GM10248 (cell line): ENCODE results near the gene SPAG9.
"Not testable (repeated sequence)": the region's sequence is repeated elsewhere in the genome, so short reads cannot be mapped to it uniquely, and the experiment has no call there.

Experiments used
- CTCF ChIA-PET: fragments of 300-600 bp; sonication (Branson Sonifier 250); formaldehyde crosslinking; extraction: SDS; loops from one replicate; lab custom pipeline; 2021; ENCODE audit warnings: antibody characterized with exemption; lab: Yijun Ruan, JAX
- POLR2A ChIA-PET: fragments of 350-650 bp; sonication (Branson Sonifier 250); formaldehyde crosslinking; extraction: SDS; loops from one replicate; lab custom pipeline; 2020; ENCODE audit warnings: antibody characterized with exemption; lab: Yijun Ruan, JAX
- DNase-seq: peaks from one replicate; pipeline ENCODE4 v3.0.0; 2012; ENCODE audit errors: extremely low spot score
- CTCF ChIP-seq: IDR thresholded peaks from 2 replicates; pipeline ENCODE4 v1.5.1; 2012; ENCODE audit warnings: mild to moderate bottlenecking, low read depth; ENCODE audit errors: extremely low read depth, missing control alignments, control extremely low read depth

Gene SPAG9

GRCh38 chr17:51083981-51084380 lies 36.7 kb downstream of the SPAG9 start:
- DNase-seq, result no peak
- POLR2A ChIA-PET, result no interaction called here
- no peak for TF ChIP-seq CTCF
- CTCF ChIA-PET, result interaction anchor here (0.9 kb wide), 1 partner anchor 9 kb away, joined by 3 read pairs; no protein-coding TSS in a partner anchor

- CTCF ChIA-PET, result interaction anchor here (0.9 kb wide), 1 partner anchor 9 kb away, joined by 3 read pairs; no protein-coding TSS in a partner anchor
- DNase-seq, POLR2A ChIA-PET: not testable (repeated sequence)
Observed at GRCh38 chr17:51083364-51083763, 37.3 kb downstream of the SPAG9 start.

- TF ChIP-seq CTCF, result no peak
- POLR2A ChIA-PET, result no interaction called here
- CTCF ChIA-PET, result interaction anchor here (1.2 to 2.2 kb wide), 2 partner anchors 23 to 74 kb away, joined by 5 to 7 read pairs; partner anchors contain the start of gene NME1
- DNase-seq, result no peak
Observed at GRCh38 chr17:51079049-51079448, 41.6 kb downstream of the SPAG9 start.

- no peak for DNase-seq
- ChIA-PET CTCF (interaction anchor here (1.2 to 2.2 kb wide), 4 partner anchors 8 to 75 kb away, joined by 3 to 7 read pairs (median 5); partner anchors contain the start of gene NME1), POLR2A (no interaction called here)
- TF ChIP-seq CTCF, result no peak
Observed at GRCh38 chr17:51078009-51078592, 42.6 kb downstream of the SPAG9 start.

GRCh38 chr17:51076821-51077220 lies 43.8 kb downstream of the SPAG9 start:
- ChIA-PET CTCF (interaction anchor here (1.0 to 1.8 kb wide), 5 partner anchors 8 to 77 kb away, joined by 3 to 5 read pairs (median 3); partner anchors contain the start of gene NME1), POLR2A (no interaction called here)
- no peak for DNase-seq
- no peak for TF ChIP-seq CTCF

- CTCF ChIA-PET, result no interaction called here
- DNase-seq, result no peak
- TF ChIP-seq CTCF, result no peak
- POLR2A ChIA-PET, result no interaction called here
Observed at GRCh38 chr17:51071556-51071955, 49.1 kb downstream of the SPAG9 start.

GRCh38 chr17:51065466-51065865 lies 55.2 kb downstream of the SPAG9 start:
- CTCF ChIA-PET, result interaction anchor here (1.0 to 1.5 kb wide), 2 partner anchors 9 to 64 kb away, joined by 4 read pairs; no protein-coding TSS in a partner anchor
- TF ChIP-seq CTCF, result no peak
- POLR2A ChIA-PET, result no interaction called here
- DNase-seq, result no peak
